Ureter (tissue), 1 donor: ENCODE data around the gene SDHAF1. TPM values are rescaled to one million over a fixed set of nuclear protein-coding genes. Genes with fewer than 3 reads are reported as not detected.

Source experiments
- DNase-seq: peaks from one replicate; pipeline ENCODE4 v3.0.0-alpha.2; 2020; ENCODE audit warnings: low spot score
- total RNA-seq: library from RNA; stranded (reverse); gene quantifications from one replicate; pipeline ENCODE4 v1.2.4, GENCODE V29; 2023
- donor health status: DM: yes; HTN: yes; CAD: no.

SDHAF1 gene
- total RNA-seq, 1 donor from 2014 or later: 13.8 TPM

GRCh38 chr19:35986664-35987570, 8.1 kb upstream of the SDHAF1 start:
- DNase-seq: no peak

- no peak for DNase-seq
Observed at GRCh38 chr19:35987571-35987896, 7.5 kb upstream of the SDHAF1 start.

GRCh38 chr19:35988824-35989223, 6.2 kb upstream of the SDHAF1 start:
- DNase-seq: no peak

- no peak for DNase-seq
Observed at GRCh38 chr19:35990156-35990555, 4.8 kb upstream of the SDHAF1 start.

- DNase-seq: no peak
Observed at GRCh38 chr19:35990771-35991730, 3.9 kb upstream of the SDHAF1 start.

- no peak for DNase-seq
Observed at GRCh38 chr19:35991731-35992450, 3.1 kb upstream of the SDHAF1 start.

- DNase-seq: no peak
Observed at GRCh38 chr19:35992907-35993765, 1.9 kb upstream of the SDHAF1 start.

GRCh38 chr19:35993923-35994598, 927 bp upstream of the SDHAF1 start:
- DNase-seq: no peak

- DNase-seq: no peak
Observed at GRCh38 chr19:35996777-35997176, 1.8 kb downstream of the SDHAF1 start.

- DNase-seq: no peak
Observed at GRCh38 chr19:36001605-36002004, 6.6 kb downstream of the SDHAF1 start.

- no peak for DNase-seq
Observed at GRCh38 chr19:36003284-36003683, 8.3 kb downstream of the SDHAF1 start.

GRCh38 chr19:36006955-36007354, 12.0 kb downstream of the SDHAF1 start:
- DNase-seq: no peak

- DNase-seq: no peak
Observed at GRCh38 chr19:36008336-36008978, 13.5 kb downstream of the SDHAF1 start, which contains the start of gene SYNE4. SYNE4 (minus strand) TSS chr19:36008813; CDS start chr19:36008681, 132 bp downstream.

- DNase-seq: no peak
Observed at GRCh38 chr19:36009220-36009619, 14.2 kb downstream of the SDHAF1 start.

- no peak for DNase-seq
Observed at GRCh38 chr19:36009633-36010379, 14.8 kb downstream of the SDHAF1 start.

GRCh38 chr19:36010402-36010801, 15.4 kb downstream of the SDHAF1 start:
- DNase-seq: no peak

GRCh38 chr19:36013280-36014011, 18.5 kb downstream of the SDHAF1 start:
- DNase-seq: no peak
